ENCODE data around the gene FGF12. TPM values are rescaled to one million over a fixed set of nuclear protein-coding genes. Genes with fewer than 3 reads are reported as not detected.

FGF12 gene
- total RNA-seq, 2 experiments from 2014 or later: 0.06 to 1.7 TPM

- Histone ChIP-seq H3K4me2 (ENCODE audit: low read length) (no peak overlapping the region), H3K4me3 (ENCODE audit: low read depth, low read length, poor library complexity, severe bottlenecking) (no peak overlapping the region), H3K9me2 (ENCODE audit: insufficient read depth, low read length) (no peaks in the 10 kb centered on the region), H3K79me2 (ENCODE audit: insufficient read depth, low read depth, low read length) (no peaks in the 10 kb centered on the region), H3K9me3 (ENCODE audit: low read length) (no peaks in the 10 kb centered on the region), H3K27ac (ENCODE audit: low read depth, low read length, poor library complexity, severe bottlenecking) (no peak overlapping the region), H3K4me1 (ENCODE audit: insufficient read depth, low read length, poor library complexity, severe bottlenecking) (no peaks in the 10 kb centered on the region), H3K36me3 (ENCODE audit: insufficient read depth, low read length) (no peaks in the 10 kb centered on the region), H2AFZ (ENCODE audit: low read length) (no peak overlapping the region), H4K20me1 (ENCODE audit: insufficient read depth, low read length) (no peaks in the 10 kb centered on the region)
- DNase-seq (ENCODE audit: low spot score): no peak
- TF ChIP-seq, protein P1, sequence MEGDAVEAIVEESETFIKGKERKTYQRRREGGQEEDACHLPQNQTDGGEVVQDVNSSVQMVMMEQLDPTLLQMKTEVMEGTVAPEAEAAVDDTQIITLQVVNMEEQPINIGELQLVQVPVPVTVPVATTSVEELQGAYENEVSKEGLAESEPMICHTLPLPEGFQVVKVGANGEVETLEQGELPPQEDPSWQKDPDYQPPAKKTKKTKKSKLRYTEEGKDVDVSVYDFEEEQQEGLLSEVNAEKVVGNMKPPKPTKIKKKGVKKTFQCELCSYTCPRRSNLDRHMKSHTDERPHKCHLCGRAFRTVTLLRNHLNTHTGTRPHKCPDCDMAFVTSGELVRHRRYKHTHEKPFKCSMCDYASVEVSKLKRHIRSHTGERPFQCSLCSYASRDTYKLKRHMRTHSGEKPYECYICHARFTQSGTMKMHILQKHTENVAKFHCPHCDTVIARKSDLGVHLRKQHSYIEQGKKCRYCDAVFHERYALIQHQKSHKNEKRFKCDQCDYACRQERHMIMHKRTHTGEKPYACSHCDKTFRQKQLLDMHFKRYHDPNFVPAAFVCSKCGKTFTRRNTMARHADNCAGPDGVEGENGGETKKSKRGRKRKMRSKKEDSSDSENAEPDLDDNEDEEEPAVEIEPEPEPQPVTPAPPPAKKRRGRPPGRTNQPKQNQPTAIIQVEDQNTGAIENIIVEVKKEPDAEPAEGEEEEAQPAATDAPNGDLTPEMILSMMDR (conservative IDR thresholded peaks at IDR 0.05; ENCODE audit: low read length): no peak
- no peak for TF ChIP-seq EZH2phosphoT487 (IDR thresholded peaks at IDR 0.05; ENCODE audit: borderline replicate concordance, low read depth, low read length)
- POLR2A ChIA-PET: interaction anchor here (0.7 to 0.8 kb wide), 2 partner anchors 9 to 102 kb away, joined by 3 read pairs; no protein-coding TSS in a partner anchor
- BruUV-seq (replicated peaks): no TSS peak
- intact Hi-C loops (cut with micrococcal nuclease; ENCODE audit: unreplicated experiment): no loop called here
- CTCF ChIA-PET (ENCODE audit: unreplicated experiment): no interaction called here
These were observed 71.7 kb downstream of the FGF12 start for GRCh38 chr3:192655628-192656027.

- H3K27ac ChIP-seq (ENCODE audit: low read depth, low read length, poor library complexity, severe bottlenecking): no peak overlapping the region
- H3K9me3 ChIP-seq (ENCODE audit: low read length): no peaks in the 10 kb centered on the region
- H3K79me2 ChIP-seq (ENCODE audit: insufficient read depth, low read depth, low read length): no peaks in the 10 kb centered on the region
- H3K4me2 ChIP-seq (ENCODE audit: low read length): no peak overlapping the region
- H2AFZ ChIP-seq (ENCODE audit: low read length): no peak overlapping the region
- no peaks in the 10 kb centered on the region for H3K36me3 ChIP-seq (ENCODE audit: insufficient read depth, low read length)
- no peak overlapping the region for H3K4me3 ChIP-seq (ENCODE audit: low read depth, low read length, poor library complexity, severe bottlenecking)
- no peaks in the 10 kb centered on the region for H3K9me2 ChIP-seq (ENCODE audit: insufficient read depth, low read length)
- ChIA-PET POLR2A (interaction anchor here (0.8 to 0.9 kb wide), 2 partner anchors 8 to 18 kb away, joined by 3 to 4 read pairs; no protein-coding TSS in a partner anchor), CTCF (ENCODE audit: unreplicated experiment) (no interaction called here)
- intact Hi-C loops (cut with micrococcal nuclease; ENCODE audit: unreplicated experiment): no loop called here
- BruUV-seq (replicated peaks): no TSS peak
- H4K20me1 ChIP-seq (ENCODE audit: insufficient read depth, low read length): no peaks in the 10 kb centered on the region
- no peak for DNase-seq (ENCODE audit: low spot score)
- H3K4me1 ChIP-seq (ENCODE audit: insufficient read depth, low read length, poor library complexity, severe bottlenecking): no peaks in the 10 kb centered on the region
- TF ChIP-seq, protein P1 (conservative IDR thresholded peaks at IDR 0.05; ENCODE audit: low read length): no peak
- no peak for TF ChIP-seq EZH2phosphoT487 (IDR thresholded peaks at IDR 0.05; ENCODE audit: borderline replicate concordance, low read depth, low read length)
These were observed 72.3 kb downstream of the FGF12 start for GRCh38 chr3:192655040-192655439.

DNA sequence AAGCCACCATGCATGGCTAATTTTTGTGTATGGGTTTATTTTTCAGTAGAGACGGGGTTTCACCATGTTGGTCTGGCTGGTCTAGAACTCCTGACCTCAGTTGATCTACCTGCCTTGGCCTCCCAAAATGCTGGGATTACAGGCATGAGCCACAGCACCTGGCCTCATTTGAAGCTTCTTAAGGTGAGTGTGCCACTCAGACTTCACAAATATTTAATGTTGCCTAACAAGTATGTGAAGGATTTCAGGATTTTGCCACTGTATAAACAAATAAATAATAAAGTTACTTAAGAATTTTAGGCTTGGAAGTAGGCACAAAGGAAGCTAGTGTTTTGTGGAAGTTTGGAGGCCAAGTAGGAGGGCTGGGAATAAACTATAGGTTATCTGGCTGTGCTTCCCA is 73.5 kb downstream of the FGF12 start:
- BruUV-seq (replicated peaks): no TSS peak
- H3K4me2 ChIP-seq (ENCODE audit: low read length): no peak overlapping the region
- no peaks in the 10 kb centered on the region for H4K20me1 ChIP-seq (ENCODE audit: insufficient read depth, low read length)
- H3K4me1 ChIP-seq (ENCODE audit: insufficient read depth, low read length, poor library complexity, severe bottlenecking): no peaks in the 10 kb centered on the region
- H3K4me3 ChIP-seq (ENCODE audit: low read depth, low read length, poor library complexity, severe bottlenecking): no peak overlapping the region
- no peaks in the 10 kb centered on the region for H3K9me3 ChIP-seq (ENCODE audit: low read length)
- DNase-seq (ENCODE audit: low spot score): no peak
- intact Hi-C loops (cut with micrococcal nuclease; ENCODE audit: unreplicated experiment): no loop called here
- H3K79me2 ChIP-seq (ENCODE audit: insufficient read depth, low read depth, low read length): no peaks in the 10 kb centered on the region
- ChIA-PET POLR2A (interaction anchor here (0.8 kb wide), 1 partner anchor 9 kb away, joined by 3 read pairs; no protein-coding TSS in a partner anchor), CTCF (ENCODE audit: unreplicated experiment) (no interaction called here)
- H3K9me2 ChIP-seq (ENCODE audit: insufficient read depth, low read length): no peaks in the 10 kb centered on the region
- H3K36me3 ChIP-seq (ENCODE audit: insufficient read depth, low read length): no peaks in the 10 kb centered on the region
- no peak for TF ChIP-seq EZH2phosphoT487 (IDR thresholded peaks at IDR 0.05; ENCODE audit: borderline replicate concordance, low read depth, low read length)
- TF ChIP-seq, protein P1 (conservative IDR thresholded peaks at IDR 0.05; ENCODE audit: low read length): no peak
- no peak overlapping the region for H3K27ac ChIP-seq (ENCODE audit: low read depth, low read length, poor library complexity, severe bottlenecking)
- H2AFZ ChIP-seq (ENCODE audit: low read length): no peak overlapping the region

Data from OCI-LY7 (cell line).